ENCODE results near the gene SH3D19.

Gene SH3D19

GRCh38 chr4:151267822-151268535, 57.4 kb downstream of the SH3D19 start:
- TF ChIP-seq, protein P1, sequence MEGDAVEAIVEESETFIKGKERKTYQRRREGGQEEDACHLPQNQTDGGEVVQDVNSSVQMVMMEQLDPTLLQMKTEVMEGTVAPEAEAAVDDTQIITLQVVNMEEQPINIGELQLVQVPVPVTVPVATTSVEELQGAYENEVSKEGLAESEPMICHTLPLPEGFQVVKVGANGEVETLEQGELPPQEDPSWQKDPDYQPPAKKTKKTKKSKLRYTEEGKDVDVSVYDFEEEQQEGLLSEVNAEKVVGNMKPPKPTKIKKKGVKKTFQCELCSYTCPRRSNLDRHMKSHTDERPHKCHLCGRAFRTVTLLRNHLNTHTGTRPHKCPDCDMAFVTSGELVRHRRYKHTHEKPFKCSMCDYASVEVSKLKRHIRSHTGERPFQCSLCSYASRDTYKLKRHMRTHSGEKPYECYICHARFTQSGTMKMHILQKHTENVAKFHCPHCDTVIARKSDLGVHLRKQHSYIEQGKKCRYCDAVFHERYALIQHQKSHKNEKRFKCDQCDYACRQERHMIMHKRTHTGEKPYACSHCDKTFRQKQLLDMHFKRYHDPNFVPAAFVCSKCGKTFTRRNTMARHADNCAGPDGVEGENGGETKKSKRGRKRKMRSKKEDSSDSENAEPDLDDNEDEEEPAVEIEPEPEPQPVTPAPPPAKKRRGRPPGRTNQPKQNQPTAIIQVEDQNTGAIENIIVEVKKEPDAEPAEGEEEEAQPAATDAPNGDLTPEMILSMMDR (IDR thresholded peaks at IDR 0.05; ENCODE audit: borderline replicate concordance, extremely low read depth, low read length, poor library complexity, severe bottlenecking): no peak
- TF ChIP-seq EZH2 (IDR thresholded peaks at IDR 0.05; ENCODE audit: borderline replicate concordance, low read depth, low read length, severe bottlenecking): no peak
- ATAC-seq (ENCODE audit: insufficient read depth, low read depth) (no peak), DNase-seq (no peak)
- Histone ChIP-seq H3K4me2 (ENCODE audit: insufficient read depth, low read length) (no peak overlapping the region), H3K79me2 (ENCODE audit: insufficient read depth, low read length) (no peaks in the 10 kb centered on the region), H3K9ac (ENCODE audit: low read depth, low read length) (no peak overlapping the region), H3K27me3 (ENCODE audit: insufficient read depth, low read length, poor library complexity) (no peaks in the 10 kb centered on the region), H3K36me3 (ENCODE audit: insufficient read depth, low read length) (no peaks in the 10 kb centered on the region), H2AFZ (ENCODE audit: low read depth, low read length) (no peak overlapping the region), H3K27ac (ENCODE audit: low read length) (no peak overlapping the region), H4K20me1 (ENCODE audit: insufficient read depth, low read length) (no peaks in the 10 kb centered on the region), H3K4me3 (ENCODE audit: low read depth in 1 of 2, low read length in 2 of 2) (no peak overlapping the region), H3K9me3 (ENCODE audit: insufficient read depth, low read length, severe bottlenecking) (no peaks in the 10 kb centered on the region), H3K4me1 (ENCODE audit: insufficient read depth, low read length) (no peaks in the 10 kb centered on the region)

DNA sequence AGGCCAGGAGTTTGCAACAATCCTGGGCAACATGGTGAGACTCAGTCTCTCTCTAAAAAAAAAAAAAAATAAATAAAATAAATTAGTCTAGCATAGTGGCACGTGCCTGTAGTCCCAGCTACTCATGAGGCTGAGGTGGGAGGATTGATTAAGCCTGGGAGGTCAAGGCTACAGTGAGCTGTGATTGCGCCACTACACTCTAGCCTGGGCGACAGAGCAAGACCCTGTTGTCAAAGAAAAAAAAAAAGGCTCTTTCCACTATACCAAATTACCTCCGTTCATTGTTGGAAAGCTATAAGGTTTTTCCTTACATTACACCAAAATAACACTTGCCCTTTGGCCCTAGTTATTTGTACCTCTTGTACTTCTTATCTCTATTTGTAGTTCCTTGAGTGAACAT, 58.3 kb downstream of the SH3D19 start:
- ATAC-seq (ENCODE audit: insufficient read depth, low read depth): no peak
- no peaks in the 10 kb centered on the region for H3K36me3 ChIP-seq (ENCODE audit: insufficient read depth, low read length)

GRCh38 chr4:151266497-151266896, 58.9 kb downstream of the SH3D19 start:
- H3K9me3 ChIP-seq (ENCODE audit: insufficient read depth, low read length, severe bottlenecking): no peaks in the 10 kb centered on the region
- no peak for DNase-seq
- no peak overlapping the region for H3K27ac ChIP-seq (ENCODE audit: low read length)
- H3K79me2 ChIP-seq (ENCODE audit: insufficient read depth, low read length): no peaks in the 10 kb centered on the region
- no peak overlapping the region for H3K4me3 ChIP-seq (ENCODE audit: low read depth in 1 of 2, low read length in 2 of 2)
- ATAC-seq (ENCODE audit: insufficient read depth, low read depth): no peak
- H3K4me2 ChIP-seq (ENCODE audit: insufficient read depth, low read length): no peak overlapping the region
- no peaks in the 10 kb centered on the region for H3K4me1 ChIP-seq (ENCODE audit: insufficient read depth, low read length)
- no peaks in the 10 kb centered on the region for H3K27me3 ChIP-seq (ENCODE audit: insufficient read depth, low read length, poor library complexity)
- H2AFZ ChIP-seq (ENCODE audit: low read depth, low read length): no peak overlapping the region
- no peak for TF ChIP-seq EZH2 (IDR thresholded peaks at IDR 0.05; ENCODE audit: borderline replicate concordance, low read depth, low read length, severe bottlenecking)
- TF ChIP-seq, protein P1 (IDR thresholded peaks at IDR 0.05; ENCODE audit: borderline replicate concordance, extremely low read depth, low read length, poor library complexity, severe bottlenecking): no peak
- H3K9ac ChIP-seq (ENCODE audit: low read depth, low read length): no peak overlapping the region
- H4K20me1 ChIP-seq (ENCODE audit: insufficient read depth, low read length): no peaks in the 10 kb centered on the region
- H3K36me3 ChIP-seq (ENCODE audit: insufficient read depth, low read length): no peaks in the 10 kb centered on the region

More for the DNA sequence above, 58.3 kb downstream of the SH3D19 start:
- Histone ChIP-seq H3K79me2 (ENCODE audit: insufficient read depth, low read length) (no peaks in the 10 kb centered on the region), H3K4me2 (ENCODE audit: insufficient read depth, low read length) (no peak overlapping the region), H3K4me3 (ENCODE audit: low read depth in 1 of 2, low read length in 2 of 2) (no peak overlapping the region), H3K9me3 (ENCODE audit: insufficient read depth, low read length, severe bottlenecking) (no peaks in the 10 kb centered on the region), H3K27ac (ENCODE audit: low read length) (no peak overlapping the region), H3K9ac (ENCODE audit: low read depth, low read length) (no peak overlapping the region), H3K4me1 (ENCODE audit: insufficient read depth, low read length) (no peaks in the 10 kb centered on the region), H3K27me3 (ENCODE audit: insufficient read depth, low read length, poor library complexity) (no peaks in the 10 kb centered on the region), H4K20me1 (ENCODE audit: insufficient read depth, low read length) (no peaks in the 10 kb centered on the region), H2AFZ (ENCODE audit: low read depth, low read length) (no peak overlapping the region)
- DNase-seq: no peak
- no peak for TF ChIP-seq EZH2 (IDR thresholded peaks at IDR 0.05; ENCODE audit: borderline replicate concordance, low read depth, low read length, severe bottlenecking)
- TF ChIP-seq, protein P1 (IDR thresholded peaks at IDR 0.05; ENCODE audit: borderline replicate concordance, extremely low read depth, low read length, poor library complexity, severe bottlenecking): no peak
